ENCODE results near the gene JPT1. TPM values are rescaled to one million over a fixed set of nuclear protein-coding genes. Genes with fewer than 3 reads are reported as not detected.

The JPT1 gene
- total RNA-seq, 1 experiment from 2014 or later, result 265 TPM

DNA sequence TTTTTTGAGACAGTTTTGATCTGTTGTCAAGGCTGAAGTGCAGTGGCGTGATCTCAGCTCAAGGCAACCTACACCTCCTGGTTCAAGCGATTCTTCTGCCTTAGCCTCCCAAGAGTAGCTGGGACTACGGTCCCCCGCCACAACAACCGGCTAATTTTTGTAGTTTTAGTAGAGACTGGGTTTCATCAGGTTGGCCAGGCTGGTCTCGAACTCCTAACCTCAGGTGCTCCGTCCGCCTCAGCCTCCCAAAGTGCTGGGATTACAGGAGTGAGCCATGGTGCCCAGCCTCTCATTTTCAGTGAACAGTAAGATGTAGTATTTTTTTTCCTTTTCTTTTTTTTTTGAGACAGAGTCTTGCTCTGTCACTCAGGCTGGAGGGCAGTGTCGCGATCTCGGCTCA, 20.7 kb upstream of the JPT1 start:
- no peak overlapping the region for H3K4me2 ChIP-seq (ENCODE audit: insufficient read depth, insufficient read length, low read length)
- H3K4ac ChIP-seq (ENCODE audit: low read depth, low read length), result no peak overlapping the region
- H3K79me1 ChIP-seq (ENCODE audit: insufficient read depth, low read depth, low read length, poor library complexity, severe bottlenecking), result peaks cover 14% of the 10 kb centered on the region
- no peak overlapping the region for H2BK120ac ChIP-seq (ENCODE audit: low read depth, low read length, poor library complexity, severe bottlenecking)
- WGBS (ENCODE audit: extremely low coverage, insufficient read length, low lambda C conversion rate), result no CpG with 5 or more reads among the region's 11 CpGs
- no peak overlapping the region for H2BK5ac ChIP-seq (ENCODE audit: insufficient read length, low read length)
- no peak overlapping the region for H2AK5ac ChIP-seq (ENCODE audit: insufficient read length, low read length)
- no peak overlapping the region for H3K23ac ChIP-seq (ENCODE audit: insufficient read length, low read depth, low read length)
- H3K27me3 ChIP-seq (ENCODE audit: insufficient read depth, low read length), result no peaks in the 10 kb centered on the region
- Mint-ChIP-seq H3K4me1 (peaks cover 2 to 5% of the 10 kb centered on the region in 2 experiments; a peak in 3 of 4 replicates), H3K27me3 (ENCODE audit: low read depth) (no peaks in the 10 kb centered on the region), H3K9me3 (no peaks in the 10 kb centered on the region), H3K4me3 (no peak overlapping the region), H3K27ac (peak overlapping the region in 2 of 3 experiments; percentile 52 to 90; a peak in 4 of 7 replicates), H3K36me3 (ENCODE audit: insufficient read depth in 1 of 3, low read depth in 3 of 3) (peaks cover 47 to 83% (median 71%) of the 10 kb centered on the region in 3 experiments)
- no peak overlapping the region for H4K91ac ChIP-seq (ENCODE audit: insufficient read length, low read depth, low read length)
- H3K23me2 ChIP-seq (ENCODE audit: insufficient read length, low read depth, low read length, poor library complexity, severe bottlenecking), result no peaks in the 10 kb centered on the region
- no peak overlapping the region for H3K14ac ChIP-seq (ENCODE audit: insufficient read depth, low read length)
- no peak overlapping the region for H2BK20ac ChIP-seq (ENCODE audit: low read depth, low read length, poor library complexity, severe bottlenecking)
- no peak overlapping the region for H4K8ac ChIP-seq (replicated peaks; ENCODE audit: insufficient read length, low read depth, low read length)
- H2AFZ ChIP-seq (ENCODE audit: low read length), result no peak overlapping the region
- no peak overlapping the region for H3K9ac ChIP-seq (ENCODE audit: extremely low read depth, insufficient read length, low read length)
- H2BK12ac ChIP-seq (ENCODE audit: insufficient read length, low read depth, low read length), result no peak overlapping the region
- no peak for DNase-seq
- no peak overlapping the region for H3K56ac ChIP-seq (ENCODE audit: insufficient read length, low read depth, low read length)
- no peak overlapping the region for H4K5ac ChIP-seq (ENCODE audit: insufficient read length, low read depth, low read length)
- H3T11ph ChIP-seq (ENCODE audit: low read length), result no peak overlapping the region
- no peak overlapping the region for H2BK15ac ChIP-seq (ENCODE audit: low read depth, low read length)
- no peak overlapping the region for H3K18ac ChIP-seq (ENCODE audit: insufficient read length, low read depth, low read length)
- peaks cover 21% of the 10 kb centered on the region for H3K79me2 ChIP-seq (ENCODE audit: insufficient read depth, low read length)
- no peaks in the 10 kb centered on the region for H4K20me1 ChIP-seq (ENCODE audit: control insufficient read depth, insufficient read depth, insufficient read length)
- TF ChIP-seq, protein P1, sequence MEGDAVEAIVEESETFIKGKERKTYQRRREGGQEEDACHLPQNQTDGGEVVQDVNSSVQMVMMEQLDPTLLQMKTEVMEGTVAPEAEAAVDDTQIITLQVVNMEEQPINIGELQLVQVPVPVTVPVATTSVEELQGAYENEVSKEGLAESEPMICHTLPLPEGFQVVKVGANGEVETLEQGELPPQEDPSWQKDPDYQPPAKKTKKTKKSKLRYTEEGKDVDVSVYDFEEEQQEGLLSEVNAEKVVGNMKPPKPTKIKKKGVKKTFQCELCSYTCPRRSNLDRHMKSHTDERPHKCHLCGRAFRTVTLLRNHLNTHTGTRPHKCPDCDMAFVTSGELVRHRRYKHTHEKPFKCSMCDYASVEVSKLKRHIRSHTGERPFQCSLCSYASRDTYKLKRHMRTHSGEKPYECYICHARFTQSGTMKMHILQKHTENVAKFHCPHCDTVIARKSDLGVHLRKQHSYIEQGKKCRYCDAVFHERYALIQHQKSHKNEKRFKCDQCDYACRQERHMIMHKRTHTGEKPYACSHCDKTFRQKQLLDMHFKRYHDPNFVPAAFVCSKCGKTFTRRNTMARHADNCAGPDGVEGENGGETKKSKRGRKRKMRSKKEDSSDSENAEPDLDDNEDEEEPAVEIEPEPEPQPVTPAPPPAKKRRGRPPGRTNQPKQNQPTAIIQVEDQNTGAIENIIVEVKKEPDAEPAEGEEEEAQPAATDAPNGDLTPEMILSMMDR (conservative IDR thresholded peaks at IDR 0.05), result no peak
- H3K27ac ChIP-seq (ENCODE audit: insufficient read length, low read depth, low read length), result no peak overlapping the region
- no peaks in the 10 kb centered on the region for H3K9me3 ChIP-seq (ENCODE audit: control insufficient read depth, low read depth, low read length)
- no peaks in the 10 kb centered on the region for H3K4me1 ChIP-seq (ENCODE audit: insufficient read depth, low read length)

All from H9 (cell line).